Brain microvascular endothelial cell (primary cell): ENCODE measurements around the gene MYL6B.

Source experiments
- DNase-seq: peaks from one replicate; pipeline ENCODE4 v3.0.0-alpha.2; 2020
- H3K27ac ChIP-seq: fragments of 250-450 bp; sonication (Bioruptor Pico); 2 replicates; pipeline ENCODE4 v1.5.1; 2020; ENCODE audit warnings: mild to moderate bottlenecking, moderate library complexity
- H3K27me3 ChIP-seq: fragments of 250-450 bp; sonication (Bioruptor Pico); replicated peaks from 2 replicates; pipeline ENCODE4 v1.5.1; 2020; ENCODE audit warnings: mild to moderate bottlenecking
- H3K36me3 ChIP-seq: fragments of 250-450 bp; sonication (Bioruptor Pico); replicated peaks from 2 replicates; pipeline ENCODE4 v1.5.1; 2020; ENCODE audit warnings: mild to moderate bottlenecking
- H3K4me3 ChIP-seq: 2 replicates; pipeline ENCODE4 v1.5.1; 2011; ENCODE audit warnings: low read depth, mild to moderate bottlenecking, control low read depth, low read length, moderate library complexity
- CTCF ChIP-seq: IDR thresholded peaks from 2 replicates; pipeline ENCODE4 v1.5.1; 2011; ENCODE audit warnings: low read depth, mild to moderate bottlenecking, moderate library complexity, low read length, control low read depth, inconsistent platforms; ENCODE audit errors: missing control alignments
- in situ Hi-C: cut with HindIII; loops from 2 replicates; pipeline ENCODE4 v1.10.0; 2017; ENCODE audit warnings: low sequenced_read_pairs, low pct_ligation_motif_present

The MYL6B gene

GRCh38 chr12:56120158-56120846, 32.1 kb upstream of the MYL6B start:
- TF ChIP-seq CTCF = no peak
- DNase-seq = no peak
- peaks cover 6% of the 10 kb centered on the region for H3K36me3 ChIP-seq
- H3K27ac ChIP-seq = no peak overlapping the region
- no peaks in the 10 kb centered on the region for H3K27me3 ChIP-seq
- no peak overlapping the region for H3K4me3 ChIP-seq
- in situ Hi-C loops = no loop called here

GRCh38 chr12:56121204-56121870, 31.1 kb upstream of the MYL6B start:
- in situ Hi-C loops = no loop called here
- DNase-seq = no peak
- Histone ChIP-seq H3K4me3 (no peak overlapping the region), H3K27me3 (no peaks in the 10 kb centered on the region), H3K36me3 (peaks cover 6% of the 10 kb centered on the region), H3K27ac (no peak overlapping the region)
- TF ChIP-seq CTCF = no peak

GRCh38 chr12:56122637-56123036, 29.8 kb upstream of the MYL6B start:
- no peak overlapping the region for H3K27ac ChIP-seq
- no peak for DNase-seq
- H3K27me3 ChIP-seq = no peaks in the 10 kb centered on the region
- in situ Hi-C loops = no loop called here
- H3K4me3 ChIP-seq = no peak overlapping the region
- H3K36me3 ChIP-seq = peaks cover 2% of the 10 kb centered on the region
- no peak for TF ChIP-seq CTCF

- Histone ChIP-seq H3K4me3 (no peak overlapping the region), H3K36me3 (no peaks in the 10 kb centered on the region), H3K27ac (no peak overlapping the region), H3K27me3 (no peaks in the 10 kb centered on the region)
- no peak for TF ChIP-seq CTCF
- DNase-seq = no peak
- in situ Hi-C loops = no loop called here
These were observed 28.3 kb upstream of the MYL6B start for GRCh38 chr12:56124133-56124532.

- in situ Hi-C loops = no loop called here
- H3K4me3 ChIP-seq = no peak overlapping the region
- H3K27ac ChIP-seq = no peak overlapping the region
- no peaks in the 10 kb centered on the region for H3K27me3 ChIP-seq
- no peak for DNase-seq
- peaks cover 13% of the 10 kb centered on the region for H3K36me3 ChIP-seq
- TF ChIP-seq CTCF = no peak
These were observed 25.6 kb upstream of the MYL6B start for GRCh38 chr12:56126732-56127239.
